ENCODE data around the gene WNT11.

The WNT11 gene

GRCh38 chr11:76148231-76148630 lies 58.1 kb downstream of the WNT11 start:
- no peak for DNase-seq (ENCODE audit: low spot score)
- Histone ChIP-seq H3K4me3 (no peak overlapping the region), H3K27ac (no peak overlapping the region)
- TF ChIP-seq, protein P1, sequence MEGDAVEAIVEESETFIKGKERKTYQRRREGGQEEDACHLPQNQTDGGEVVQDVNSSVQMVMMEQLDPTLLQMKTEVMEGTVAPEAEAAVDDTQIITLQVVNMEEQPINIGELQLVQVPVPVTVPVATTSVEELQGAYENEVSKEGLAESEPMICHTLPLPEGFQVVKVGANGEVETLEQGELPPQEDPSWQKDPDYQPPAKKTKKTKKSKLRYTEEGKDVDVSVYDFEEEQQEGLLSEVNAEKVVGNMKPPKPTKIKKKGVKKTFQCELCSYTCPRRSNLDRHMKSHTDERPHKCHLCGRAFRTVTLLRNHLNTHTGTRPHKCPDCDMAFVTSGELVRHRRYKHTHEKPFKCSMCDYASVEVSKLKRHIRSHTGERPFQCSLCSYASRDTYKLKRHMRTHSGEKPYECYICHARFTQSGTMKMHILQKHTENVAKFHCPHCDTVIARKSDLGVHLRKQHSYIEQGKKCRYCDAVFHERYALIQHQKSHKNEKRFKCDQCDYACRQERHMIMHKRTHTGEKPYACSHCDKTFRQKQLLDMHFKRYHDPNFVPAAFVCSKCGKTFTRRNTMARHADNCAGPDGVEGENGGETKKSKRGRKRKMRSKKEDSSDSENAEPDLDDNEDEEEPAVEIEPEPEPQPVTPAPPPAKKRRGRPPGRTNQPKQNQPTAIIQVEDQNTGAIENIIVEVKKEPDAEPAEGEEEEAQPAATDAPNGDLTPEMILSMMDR (IDR thresholded peaks at IDR 0.05): no peak

GRCh38 chr11:76147106-76147740 lies 59.1 kb downstream of the WNT11 start:
- TF ChIP-seq, protein P1 (IDR thresholded peaks at IDR 0.05): no peak
- Histone ChIP-seq H3K27ac (no peak overlapping the region), H3K4me3 (no peak overlapping the region)
- DNase-seq (ENCODE audit: low spot score): no peak

DNA sequence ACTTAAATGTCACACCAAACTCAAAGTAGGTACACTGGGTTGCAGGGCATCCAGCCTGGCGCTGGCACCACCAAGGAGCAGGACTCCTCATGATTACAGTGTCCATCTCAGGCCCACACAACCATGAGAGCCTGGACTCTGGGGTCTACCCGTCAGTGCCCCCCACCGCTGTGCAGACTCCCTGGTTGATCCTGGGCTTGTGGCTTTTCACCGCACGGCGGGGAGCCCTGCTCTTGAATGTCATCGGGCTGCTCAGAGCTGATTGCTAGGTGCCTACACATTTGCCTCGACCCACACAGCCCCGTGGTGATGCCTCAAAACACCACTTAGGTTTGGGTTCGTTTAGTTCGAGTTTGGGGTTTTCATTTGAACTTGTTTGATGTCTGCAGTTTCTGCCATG lies 63.0 kb downstream of the WNT11 start:
- no peak for DNase-seq (ENCODE audit: low spot score)
- TF ChIP-seq, protein P1 (IDR thresholded peaks at IDR 0.05): no peak
- Histone ChIP-seq H3K27ac (no peak overlapping the region), H3K4me3 (no peak overlapping the region)

GRCh38 chr11:76141901-76142588 lies 64.3 kb downstream of the WNT11 start:
- DNase-seq (ENCODE audit: low spot score): no peak
- no peak overlapping the region for H3K4me3 ChIP-seq
- no peak overlapping the region for H3K27ac ChIP-seq
- TF ChIP-seq, protein P1 (IDR thresholded peaks at IDR 0.05): no peak

- no peak for DNase-seq (ENCODE audit: low spot score)
- Histone ChIP-seq H3K27ac (no peak overlapping the region), H3K4me3 (no peak overlapping the region)
These were observed 65.3 kb downstream of the WNT11 start for GRCh38 chr11:76140912-76141574.

GRCh38 chr11:76139314-76139713 lies 67.0 kb downstream of the WNT11 start:
- TF ChIP-seq, protein P1 (IDR thresholded peaks at IDR 0.05): no peak
- Histone ChIP-seq H3K4me3 (no peak overlapping the region), H3K27ac (no peak overlapping the region)
- no peak for DNase-seq (ENCODE audit: low spot score)

More at GRCh38 chr11:76140912-76141574, 65.3 kb downstream of the WNT11 start:
- TF ChIP-seq, protein P1 (IDR thresholded peaks at IDR 0.05): no peak
